COLO668 (cell line): ENCODE data around the gene OSTC.

Source experiments
- DNase-seq: peaks from one replicate; lab custom pipeline; 2025; ENCODE audit not compliant: unreplicated experiment; lab: John Stamatoyannopoulos, UW

Gene OSTC

GRCh38 chr4:108650212-108651013, at the start of gene OSTC:
OSTC (plus strand) TSS chr4:108650599; CDS start chr4:108650656, 57 bp downstream.
- DNase-seq: peak; percentile 95

- DNase-seq: no peak
These were observed 49.3 kb upstream of the OSTC start for GRCh38 chr4:108601106-108601505.

GRCh38 chr4:108601532-108601931, 48.9 kb upstream of the OSTC start:
- no peak for DNase-seq

GRCh38 chr4:108602163-108602562, 48.2 kb upstream of the OSTC start:
- DNase-seq: no peak

DNA sequence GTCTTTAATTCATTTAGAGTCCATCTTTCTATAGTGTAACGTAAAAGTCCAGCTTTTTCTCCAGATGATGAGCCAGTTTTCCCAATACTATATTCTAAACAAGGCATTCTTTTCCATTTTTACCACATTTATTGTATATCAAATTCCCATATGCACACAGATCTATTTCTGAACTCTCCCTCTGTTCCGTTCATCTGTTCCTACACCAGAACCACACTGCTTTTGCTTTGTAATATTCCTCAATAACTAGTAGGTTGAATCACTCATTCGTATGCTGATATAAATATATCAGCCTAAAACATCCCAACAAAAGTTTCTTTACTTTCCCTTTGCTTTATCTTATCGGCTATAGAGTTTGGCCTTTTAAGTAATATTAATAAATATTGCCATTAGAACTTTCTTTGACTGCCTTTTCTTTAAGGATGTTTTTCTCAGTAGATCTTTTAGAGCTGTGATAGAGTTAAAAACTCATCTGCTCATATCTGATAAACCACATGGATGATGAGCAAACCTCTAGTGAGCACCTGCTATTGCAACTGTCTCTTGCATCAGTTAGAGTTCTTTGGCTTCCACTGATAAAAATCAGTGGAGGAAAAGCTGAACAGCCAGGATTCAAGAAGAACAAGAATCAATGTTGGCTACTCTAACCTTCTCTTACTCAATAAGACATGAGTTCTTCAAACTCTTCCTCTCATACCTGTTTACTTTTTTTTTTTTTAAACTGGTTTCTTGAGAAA, 43.2 kb upstream of the OSTC start:
- no peak for DNase-seq

DNA sequence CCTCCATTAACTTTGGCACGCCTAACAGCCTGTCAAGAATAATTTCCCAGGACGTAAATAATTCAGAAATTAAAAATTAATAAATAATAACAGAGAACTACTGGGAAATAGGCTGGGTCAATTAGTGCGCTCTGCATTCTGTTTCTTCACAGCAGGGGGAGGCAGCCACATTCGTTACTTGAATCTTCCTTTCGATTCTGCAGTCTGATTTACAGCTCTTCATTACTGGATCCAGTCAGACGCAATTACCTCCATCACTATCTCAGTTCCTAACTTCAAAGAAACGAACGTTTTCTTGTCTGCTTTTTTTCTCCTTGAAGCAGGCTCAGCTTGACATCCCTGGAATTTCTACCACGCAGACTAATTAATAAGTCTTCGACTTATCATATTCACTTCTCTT, 39.0 kb upstream of the OSTC start:
- DNase-seq: no peak

GRCh38 chr4:108612365-108612764, 38.0 kb upstream of the OSTC start:
- no peak for DNase-seq

DNA sequence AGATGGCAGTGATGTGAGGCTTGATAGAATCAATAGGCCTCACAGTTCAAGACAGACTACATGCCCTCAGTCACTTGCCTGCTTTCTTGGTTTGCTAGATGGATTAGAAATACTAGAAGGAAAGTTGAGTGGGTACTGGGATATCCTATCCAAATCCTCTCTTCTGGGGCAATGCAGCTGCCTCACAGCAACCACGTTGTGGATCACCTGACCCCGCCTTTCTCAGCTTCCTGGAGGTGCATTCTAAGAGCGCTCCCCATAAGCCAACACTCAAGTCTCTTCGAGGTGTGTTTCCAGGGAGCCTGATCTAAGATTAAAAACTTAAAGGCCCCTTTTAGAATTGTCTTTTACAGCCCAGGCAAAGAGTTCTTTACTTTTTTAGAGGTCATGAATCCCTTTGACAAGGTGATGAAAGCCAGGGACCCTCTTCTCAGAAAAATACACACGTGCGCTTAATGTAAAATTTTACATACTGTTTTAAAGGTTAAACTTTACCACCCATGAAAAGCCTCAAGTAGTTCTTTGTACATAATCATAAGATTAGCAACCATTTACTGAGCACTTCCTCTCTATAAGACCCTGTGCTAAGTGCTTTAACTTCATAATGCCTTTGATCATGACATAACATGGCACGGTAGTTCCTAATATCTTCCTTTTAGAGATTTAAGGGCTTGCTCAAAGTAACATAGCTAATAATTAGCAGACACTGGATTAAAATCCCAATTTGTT, 30.9 kb upstream of the OSTC start:
- no peak for DNase-seq

DNA sequence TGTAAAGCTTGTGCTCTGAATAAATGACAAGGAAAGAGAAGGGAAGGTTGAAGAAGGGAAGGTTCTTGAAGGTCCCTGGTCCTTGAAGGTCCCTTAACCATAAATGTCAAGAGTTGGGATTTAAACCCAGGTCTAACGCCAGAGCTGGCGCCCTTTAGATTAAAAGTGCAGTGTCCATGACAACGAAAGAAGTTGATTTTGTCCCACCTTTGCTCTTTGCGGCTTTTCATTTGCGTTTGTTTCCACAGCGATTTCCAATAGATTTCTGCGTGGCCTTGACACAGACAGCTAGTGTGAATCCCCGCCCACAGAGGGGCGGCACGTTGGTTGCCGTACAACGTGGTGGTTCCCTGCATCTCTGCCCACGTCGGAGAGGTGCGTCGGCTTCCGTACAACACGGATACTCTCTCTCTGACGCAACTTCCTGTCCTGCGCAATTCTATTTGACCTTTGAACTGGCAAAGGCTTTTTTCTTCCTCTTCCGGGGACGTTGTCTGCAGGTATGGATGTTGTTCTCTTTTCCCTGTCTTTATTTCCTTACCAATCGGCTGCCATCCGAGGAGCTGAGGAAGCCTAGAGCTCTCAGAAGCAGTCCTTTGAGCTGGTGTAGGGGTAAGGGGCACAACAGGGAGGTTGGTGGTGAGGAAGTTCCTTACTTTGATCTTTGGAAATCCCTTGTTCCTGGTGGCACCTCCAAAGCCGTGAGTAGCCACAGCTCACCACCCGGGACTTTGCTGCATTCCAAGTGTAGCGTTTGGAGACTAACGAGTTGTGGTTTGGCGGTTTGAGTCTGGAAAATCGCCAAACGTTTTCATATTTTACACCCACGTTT, 30.1 kb upstream of the OSTC start, which contains the start of gene RPL34:
Gene RPL34, plus strand, starts transcription at position 476 of the 832 bp plus-strand sequence. CDS start 1,384 bp downstream, outside the sequence.
- peak; percentile 96 for DNase-seq

GRCh38 chr4:108620933-108621905, 29.2 kb upstream of the OSTC start:
- DNase-seq: no peak

DNA sequence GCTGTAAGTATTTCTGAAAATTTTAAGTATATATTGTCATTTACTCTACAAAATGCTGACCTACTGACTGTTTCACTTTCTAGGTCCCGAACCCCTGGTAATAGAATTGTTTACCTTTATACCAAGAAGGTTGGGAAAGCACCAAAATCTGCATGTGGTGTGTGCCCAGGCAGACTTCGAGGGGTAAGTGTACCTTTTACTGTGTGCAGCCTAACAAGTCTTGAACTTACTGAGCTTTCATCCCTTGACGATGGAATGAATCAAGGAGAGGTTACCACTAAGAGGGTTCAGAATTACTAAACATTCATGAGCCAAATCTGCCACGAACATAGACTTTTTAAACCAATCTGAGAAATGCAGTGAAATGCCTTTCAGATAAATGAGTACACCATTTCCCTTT, 28.4 kb upstream of the OSTC start:
- DNase-seq: no peak

DNA sequence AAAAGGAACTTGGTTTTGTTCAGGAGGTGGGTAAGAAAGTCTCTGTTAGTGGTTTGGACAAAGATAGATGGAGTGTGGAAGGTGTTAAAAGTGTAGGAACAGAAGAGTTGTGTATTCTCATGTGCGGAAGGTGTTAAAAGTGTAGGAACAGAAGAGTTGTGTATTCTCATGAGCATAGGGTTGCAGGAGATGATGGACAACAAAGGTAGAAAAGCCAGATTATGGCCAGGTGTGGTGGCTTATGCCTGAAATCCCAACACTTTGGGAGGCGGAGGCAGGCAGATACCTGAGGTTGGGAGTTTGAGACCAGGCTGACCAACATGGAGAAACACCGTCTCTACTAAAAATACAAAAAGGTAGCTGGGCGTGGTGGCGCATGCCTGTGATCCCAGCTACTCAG, 27.6 kb upstream of the OSTC start:
- no peak for DNase-seq

- no peak for DNase-seq
These were observed 25.9 kb upstream of the OSTC start for GRCh38 chr4:108624263-108625056.

DNA sequence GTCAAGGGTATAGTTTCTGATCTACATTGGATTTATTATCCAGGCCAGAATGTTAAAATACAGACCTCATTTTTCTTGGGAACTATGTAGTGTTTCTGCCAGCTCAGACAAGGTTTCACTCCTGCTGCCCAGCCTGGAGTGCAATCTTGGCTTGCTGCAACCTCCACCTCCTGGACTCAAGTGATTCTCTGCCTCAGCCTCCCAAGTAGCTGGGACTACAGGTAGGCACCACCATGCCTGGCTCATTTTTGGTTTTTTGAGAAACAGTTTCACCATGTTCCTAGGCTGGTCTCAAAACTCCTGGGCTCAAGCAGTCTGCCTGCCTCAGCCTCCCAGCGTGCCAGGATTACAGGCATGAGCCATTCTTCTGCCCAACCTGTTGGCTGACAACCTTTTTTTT, 24.3 kb upstream of the OSTC start:
- DNase-seq: no peak

GRCh38 chr4:108628411-108628810, 22.0 kb upstream of the OSTC start:
- DNase-seq: no peak

DNA sequence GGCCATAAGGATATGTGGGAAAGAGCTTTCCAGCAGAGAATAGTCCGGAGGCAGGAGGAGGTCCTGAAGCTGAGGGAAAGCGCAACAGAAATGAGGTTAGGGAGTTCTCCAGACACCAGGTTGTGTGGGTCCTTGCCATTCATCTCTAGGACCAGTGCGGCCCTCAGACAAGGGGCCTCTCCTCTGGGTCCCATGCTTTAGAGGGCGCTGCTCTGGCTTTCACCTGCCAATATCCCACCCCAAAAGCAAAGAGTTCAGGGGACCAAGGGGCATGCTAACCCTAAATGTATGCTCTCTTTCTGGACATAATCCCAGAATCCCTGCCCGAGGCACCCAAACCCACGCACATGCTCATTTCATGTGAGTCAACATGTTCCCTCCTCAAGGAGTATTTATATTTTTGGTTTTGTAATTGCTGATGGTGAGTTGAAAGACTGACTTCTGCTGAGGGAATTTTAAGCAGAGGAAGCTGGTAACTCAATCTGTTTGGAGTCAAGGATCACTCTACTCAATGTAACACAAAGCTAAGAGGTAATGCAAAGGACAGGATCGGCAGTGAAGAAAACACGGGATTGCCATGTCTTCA, 15.2 kb upstream of the OSTC start:
- no peak for DNase-seq

- DNase-seq: no peak
These were observed 14.2 kb upstream of the OSTC start for GRCh38 chr4:108636246-108636645.

GRCh38 chr4:108637856-108638255, 12.5 kb upstream of the OSTC start:
- no peak for DNase-seq
